Measurements from ENCODE around the gene UVRAG.

Gene UVRAG

GRCh38 chr11:76064192-76064591, 249.2 kb downstream of the UVRAG start:
- Histone ChIP-seq H3K9ac (ENCODE audit: low read depth, low read length, poor library complexity) (no peak overlapping the region), H2BK15ac (ENCODE audit: low read length) (no peak overlapping the region), H3K23ac (ENCODE audit: low read depth, low read length, poor library complexity) (no peak overlapping the region), H2BK120ac (ENCODE audit: low read depth, low read length) (no peak overlapping the region), H2BK5ac (ENCODE audit: low read length) (no peak overlapping the region), H3K36me3 (replicated peaks in 1 of 2; ENCODE audit: control insufficient read depth in 2 of 2, insufficient read depth in 2 of 2, low read length in 2 of 2) (peaks cover 4 to 35% of the 10 kb centered on the region in 2 donors), H4K91ac (ENCODE audit: low read depth, low read length, poor library complexity) (no peak overlapping the region), H3K4me1 (ENCODE audit: control insufficient read depth in 2 of 2, insufficient read depth in 1 of 2, low read depth in 1 of 2, low read length in 2 of 2) (no peaks in the 10 kb centered on the region), H3K79me1 (ENCODE audit: low read depth, low read length) (no peaks in the 10 kb centered on the region), H3K27ac (replicated peaks; ENCODE audit: low read length) (no peak overlapping the region), H2BK12ac (ENCODE audit: low read length) (no peak overlapping the region), H2AK5ac (ENCODE audit: low read depth, low read length) (no peak overlapping the region), H4K8ac (ENCODE audit: low read depth, low read length) (no peak overlapping the region), H3K9me3 (replicated peaks in 1 of 2; ENCODE audit: control insufficient read depth in 2 of 2, insufficient read depth in 1 of 2, low read depth in 1 of 2, low read length in 2 of 2) (no peaks in the 10 kb centered on the region), H3K4me2 (ENCODE audit: insufficient read depth, low read length, poor library complexity, severe bottlenecking) (no peak overlapping the region), H3K27me3 (ENCODE audit: control insufficient read depth in 3 of 3, insufficient read depth in 3 of 3, low read depth in 1 of 3, low read length in 3 of 3) (no peaks in the 10 kb centered on the region), H3K18ac (ENCODE audit: low read length) (no peak overlapping the region), H3K4me3 (ENCODE audit: low read length in 2 of 2) (no peak overlapping the region), H3K14ac (ENCODE audit: low read length) (no peak overlapping the region), H3K4ac (ENCODE audit: low read length) (no peak overlapping the region), H2AFZ (ENCODE audit: low read length) (no peak overlapping the region)
- no peak for DNase-seq (ENCODE audit: low spot score)
- WGBS, 2 donors (ENCODE audit: extremely low coverage in 2 of 2, insufficient read length in 2 of 2, insufficient replicate concordance in 1 of 2): no CpG with 5 or more reads among the region's 3 CpGs

- DNase-seq (ENCODE audit: low spot score): no peak
- H2AFZ ChIP-seq (ENCODE audit: low read length): no peak overlapping the region
- no peaks in the 10 kb centered on the region for H3K9me3 ChIP-seq (replicated peaks in 1 of 2; ENCODE audit: control insufficient read depth in 2 of 2, insufficient read depth in 1 of 2, low read depth in 1 of 2, low read length in 2 of 2)
- no peak overlapping the region for H2BK120ac ChIP-seq (ENCODE audit: low read depth, low read length)
- no peak overlapping the region for H3K4me2 ChIP-seq (ENCODE audit: insufficient read depth, low read length, poor library complexity, severe bottlenecking)
- H2AK5ac ChIP-seq (ENCODE audit: low read depth, low read length): no peak overlapping the region
- no peak overlapping the region for H4K8ac ChIP-seq (ENCODE audit: low read depth, low read length)
- no peak overlapping the region for H3K27ac ChIP-seq (replicated peaks; ENCODE audit: low read length)
- H3K4me3 ChIP-seq (ENCODE audit: low read length in 2 of 2): no peak overlapping the region
- no peak overlapping the region for H2BK5ac ChIP-seq (ENCODE audit: low read length)
- peaks cover 4 to 32% of the 10 kb centered on the region in 2 donors for H3K36me3 ChIP-seq (replicated peaks in 1 of 2; ENCODE audit: control insufficient read depth in 2 of 2, insufficient read depth in 2 of 2, low read length in 2 of 2)
- no peak overlapping the region for H4K91ac ChIP-seq (ENCODE audit: low read depth, low read length, poor library complexity)
- no peak overlapping the region for H3K9ac ChIP-seq (ENCODE audit: low read depth, low read length, poor library complexity)
- no peak overlapping the region for H3K14ac ChIP-seq (ENCODE audit: low read length)
- no peak overlapping the region for H3K23ac ChIP-seq (ENCODE audit: low read depth, low read length, poor library complexity)
- H3K18ac ChIP-seq (ENCODE audit: low read length): no peak overlapping the region
- no peaks in the 10 kb centered on the region for H3K4me1 ChIP-seq (ENCODE audit: control insufficient read depth in 2 of 2, insufficient read depth in 1 of 2, low read depth in 1 of 2, low read length in 2 of 2)
- no peak overlapping the region for H2BK12ac ChIP-seq (ENCODE audit: low read length)
- H3K4ac ChIP-seq (ENCODE audit: low read length): no peak overlapping the region
- no peak overlapping the region for H2BK15ac ChIP-seq (ENCODE audit: low read length)
- WGBS, 2 donors (ENCODE audit: extremely low coverage in 2 of 2, insufficient read length in 2 of 2, insufficient replicate concordance in 1 of 2): no CpG with 5 or more reads among the region's 2 CpGs
- no peaks in the 10 kb centered on the region for H3K27me3 ChIP-seq (ENCODE audit: control insufficient read depth in 3 of 3, insufficient read depth in 3 of 3, low read depth in 1 of 3, low read length in 3 of 3)
- no peaks in the 10 kb centered on the region for H3K79me1 ChIP-seq (ENCODE audit: low read depth, low read length)
Measured at GRCh38 chr11:76067099-76067498, 252.1 kb downstream of the UVRAG start.

- Histone ChIP-seq H2BK12ac (ENCODE audit: low read length) (no peak overlapping the region), H2AK5ac (ENCODE audit: low read depth, low read length) (no peak overlapping the region), H3K4me2 (ENCODE audit: insufficient read depth, low read length, poor library complexity, severe bottlenecking) (no peak overlapping the region), H4K8ac (ENCODE audit: low read depth, low read length) (no peak overlapping the region), H3K14ac (ENCODE audit: low read length) (no peak overlapping the region), H2BK120ac (ENCODE audit: low read depth, low read length) (no peak overlapping the region), H4K91ac (ENCODE audit: low read depth, low read length, poor library complexity) (no peak overlapping the region), H3K9me3 (replicated peaks in 1 of 2; ENCODE audit: control insufficient read depth in 2 of 2, insufficient read depth in 1 of 2, low read depth in 1 of 2, low read length in 2 of 2) (no peaks in the 10 kb centered on the region), H3K9ac (ENCODE audit: low read depth, low read length, poor library complexity) (no peak overlapping the region), H2BK5ac (ENCODE audit: low read length) (no peak overlapping the region), H3K4me3 (ENCODE audit: low read length in 2 of 2) (no peak overlapping the region), H3K4me1 (ENCODE audit: control insufficient read depth in 2 of 2, insufficient read depth in 1 of 2, low read depth in 1 of 2, low read length in 2 of 2) (no peaks in the 10 kb centered on the region), H3K18ac (ENCODE audit: low read length) (no peak overlapping the region), H2BK15ac (ENCODE audit: low read length) (no peak overlapping the region), H3K27me3 (ENCODE audit: control insufficient read depth in 3 of 3, insufficient read depth in 3 of 3, low read depth in 1 of 3, low read length in 3 of 3) (no peaks in the 10 kb centered on the region), H3K36me3 (replicated peaks in 1 of 2; ENCODE audit: control insufficient read depth in 2 of 2, insufficient read depth in 2 of 2, low read length in 2 of 2) (peaks cover 4 to 29% of the 10 kb centered on the region in 2 donors), H2AFZ (ENCODE audit: low read length) (no peak overlapping the region), H3K4ac (ENCODE audit: low read length) (no peak overlapping the region), H3K23ac (ENCODE audit: low read depth, low read length, poor library complexity) (no peak overlapping the region), H3K79me1 (ENCODE audit: low read depth, low read length) (no peaks in the 10 kb centered on the region), H3K27ac (replicated peaks; ENCODE audit: low read length) (no peak overlapping the region)
- DNase-seq (ENCODE audit: low spot score): no peak
Measured at GRCh38 chr11:76069001-76069400, 254.0 kb downstream of the UVRAG start.

GRCh38 chr11:76071090-76071489, 256.1 kb downstream of the UVRAG start:
- H3K27me3 ChIP-seq (ENCODE audit: control insufficient read depth in 3 of 3, insufficient read depth in 3 of 3, low read depth in 1 of 3, low read length in 3 of 3): no peaks in the 10 kb centered on the region
- H3K36me3 ChIP-seq (replicated peaks in 1 of 2; ENCODE audit: control insufficient read depth in 2 of 2, insufficient read depth in 2 of 2, low read length in 2 of 2): peaks cover 4 to 22% of the 10 kb centered on the region in 2 donors
- no peak overlapping the region for H3K18ac ChIP-seq (ENCODE audit: low read length)
- H3K79me1 ChIP-seq (ENCODE audit: low read depth, low read length): no peaks in the 10 kb centered on the region
- no peak overlapping the region for H3K4ac ChIP-seq (ENCODE audit: low read length)
- no peak overlapping the region for H2BK15ac ChIP-seq (ENCODE audit: low read length)
- DNase-seq (ENCODE audit: low spot score): no peak
- H4K91ac ChIP-seq (ENCODE audit: low read depth, low read length, poor library complexity): no peak overlapping the region
- H3K9me3 ChIP-seq (replicated peaks in 1 of 2; ENCODE audit: control insufficient read depth in 2 of 2, insufficient read depth in 1 of 2, low read depth in 1 of 2, low read length in 2 of 2): no peaks in the 10 kb centered on the region
- no peak overlapping the region for H2AFZ ChIP-seq (ENCODE audit: low read length)
- no peak overlapping the region for H4K8ac ChIP-seq (ENCODE audit: low read depth, low read length)
- H2BK5ac ChIP-seq (ENCODE audit: low read length): no peak overlapping the region
- no peak overlapping the region for H3K4me3 ChIP-seq (ENCODE audit: low read length in 2 of 2)
- H2AK5ac ChIP-seq (ENCODE audit: low read depth, low read length): no peak overlapping the region
- no peak overlapping the region for H2BK12ac ChIP-seq (ENCODE audit: low read length)
- no peak overlapping the region for H3K9ac ChIP-seq (ENCODE audit: low read depth, low read length, poor library complexity)
- no peak overlapping the region for H3K14ac ChIP-seq (ENCODE audit: low read length)
- no peak overlapping the region for H3K27ac ChIP-seq (replicated peaks; ENCODE audit: low read length)
- H3K4me2 ChIP-seq (ENCODE audit: insufficient read depth, low read length, poor library complexity, severe bottlenecking): no peak overlapping the region
- H3K4me1 ChIP-seq (ENCODE audit: control insufficient read depth in 2 of 2, insufficient read depth in 1 of 2, low read depth in 1 of 2, low read length in 2 of 2): no peaks in the 10 kb centered on the region
- no peak overlapping the region for H2BK120ac ChIP-seq (ENCODE audit: low read depth, low read length)
- H3K23ac ChIP-seq (ENCODE audit: low read depth, low read length, poor library complexity): no peak overlapping the region

Data from neuronal stem cell (in vitro differentiated cells).